ENCODE results near the gene SMAD2.
"Not testable (repeated sequence)": the region's sequence is repeated elsewhere in the genome, so short reads cannot be mapped to it uniquely, and the experiment has no call there.

The SMAD2 gene

DNA sequence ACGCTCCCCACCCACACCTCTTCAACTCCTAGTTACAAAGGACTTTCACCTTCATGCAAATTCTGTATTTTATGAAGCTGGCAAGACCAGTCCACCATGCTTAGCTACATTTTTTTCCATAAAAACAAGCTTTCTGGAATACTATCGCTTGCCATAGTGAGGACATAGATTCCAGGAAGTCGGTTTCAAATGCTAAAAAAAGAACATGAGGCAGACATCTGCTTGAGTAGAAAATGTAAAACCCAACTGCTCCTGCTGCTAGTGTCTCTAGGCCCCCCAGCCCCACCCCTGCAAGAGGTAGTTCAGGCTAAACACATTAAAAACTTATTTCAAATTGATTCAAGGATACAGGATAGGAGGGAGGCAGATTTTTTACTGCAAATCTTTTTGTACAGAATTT is 148.9 kb downstream of the SMAD2 start:
- DNase-seq = no peak

GRCh38 chr18:47780011-47780725 is 150.3 kb downstream of the SMAD2 start:
- DNase-seq = no peak

GRCh38 chr18:47779381-47779780 is 151.1 kb downstream of the SMAD2 start:
- no peak for DNase-seq

DNA sequence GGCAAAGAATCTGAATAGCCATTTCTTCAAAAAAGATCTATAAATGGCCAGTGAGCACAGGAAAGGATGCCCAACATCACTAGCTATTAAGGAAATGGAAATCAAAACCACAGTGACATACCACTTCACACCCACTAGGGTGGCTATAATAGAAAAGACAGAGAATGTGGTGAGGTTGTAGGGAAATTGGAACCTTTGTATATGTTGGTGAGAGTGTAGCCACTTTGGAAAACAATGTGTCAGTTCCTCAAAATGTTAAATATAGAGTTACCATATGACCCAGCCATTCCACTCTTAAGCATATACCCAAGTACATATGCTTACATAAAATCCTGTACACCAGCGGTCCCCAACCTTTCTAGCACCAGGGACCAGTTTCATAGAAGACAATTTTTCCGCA is 152.8 kb downstream of the SMAD2 start:
- DNase-seq = no peak

DNA sequence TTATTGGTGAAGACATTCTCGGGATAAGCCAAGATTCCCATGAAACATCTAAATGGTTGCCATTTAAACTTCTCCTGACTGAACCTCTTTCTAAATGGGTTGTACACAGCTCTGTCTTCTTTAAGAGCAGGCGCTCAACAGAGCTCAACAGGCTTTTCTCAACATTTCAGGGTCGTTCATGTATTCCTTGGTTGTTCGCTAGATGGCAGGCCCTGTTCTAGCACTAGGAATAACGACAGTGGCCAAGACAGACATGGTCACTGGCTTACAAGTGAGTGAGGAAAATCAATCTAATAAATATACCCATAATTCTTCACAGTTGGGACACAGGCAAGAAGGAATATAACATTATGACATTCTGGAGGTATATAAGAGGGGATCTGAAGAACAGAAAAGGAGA is 154.5 kb downstream of the SMAD2 start:
- no peak for DNase-seq

GRCh38 chr18:47773931-47774330 is 156.5 kb downstream of the SMAD2 start:
- DNase-seq = no peak

DNA sequence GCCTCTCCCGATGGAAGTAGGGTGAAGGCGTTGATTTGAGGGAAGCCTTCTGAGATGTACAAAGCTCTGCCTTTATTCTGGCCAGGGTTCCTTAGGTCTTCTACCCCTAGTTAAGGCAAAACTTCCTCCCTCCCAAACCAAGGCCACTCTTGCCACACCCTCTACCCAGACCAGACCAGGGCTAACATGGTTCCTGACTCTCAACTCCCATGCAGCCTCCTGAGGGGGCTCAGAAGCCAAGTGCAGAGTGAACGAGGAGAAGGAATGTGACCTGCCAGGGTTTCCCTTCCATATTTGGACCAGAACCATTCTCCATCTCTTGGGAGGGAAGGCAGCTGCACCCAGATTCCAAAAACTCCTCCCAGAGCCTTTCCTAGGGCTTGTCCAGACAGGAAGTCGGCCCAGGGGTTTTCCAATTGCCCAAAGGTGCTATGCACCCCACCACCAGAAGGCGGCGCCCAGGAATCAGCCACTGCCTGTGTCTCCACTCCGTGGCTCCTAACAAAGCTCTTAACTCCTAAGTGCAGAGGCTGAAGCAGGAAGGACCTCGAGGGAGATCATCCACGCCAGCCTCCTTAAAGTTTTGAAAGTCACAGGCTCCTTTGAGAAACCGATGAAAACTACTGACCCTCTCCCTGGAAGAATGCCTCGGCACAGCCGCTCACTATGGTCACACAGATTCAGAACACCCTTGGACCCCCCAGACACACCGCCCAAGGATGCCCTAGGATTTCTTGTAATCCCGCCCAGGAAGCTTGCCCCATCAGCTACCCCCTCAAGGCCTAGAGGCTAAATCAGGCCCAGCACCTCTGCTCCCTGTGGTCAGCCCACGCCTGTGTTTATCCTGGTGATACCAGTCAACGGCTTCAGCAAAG is 157.8 kb downstream of the SMAD2 start:
- DNase-seq = peak; percentile 55

- DNase-seq = no peak
Observed at GRCh38 chr18:47771922-47772321, 158.5 kb downstream of the SMAD2 start.

DNA sequence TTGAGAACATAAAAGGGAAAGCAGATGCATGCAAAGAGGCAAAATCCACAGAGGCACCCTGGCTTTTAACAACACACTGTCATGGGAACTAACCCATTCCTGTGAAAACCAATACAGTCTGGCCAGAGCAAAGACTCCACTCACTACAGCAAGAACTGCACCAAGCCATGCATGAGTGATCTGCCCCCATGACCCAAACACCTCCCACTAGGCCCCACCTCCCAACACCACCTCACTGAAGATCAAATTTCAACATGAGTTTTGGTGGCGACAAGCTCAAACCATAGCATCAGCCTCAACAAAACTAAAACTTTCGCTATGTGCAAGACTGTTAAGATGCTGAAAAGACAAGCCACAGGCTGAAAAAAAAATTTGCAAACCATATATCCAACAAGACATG is 162.8 kb downstream of the SMAD2 start:
- DNase-seq = no peak

GRCh38 chr18:47767198-47767597 is 163.3 kb downstream of the SMAD2 start:
- not testable (repeated sequence) for DNase-seq
